Right cardiac atrium (tissue), 5 donors: Measurements from ENCODE around the gene FKBP8. TPM values are rescaled to one million over a fixed set of nuclear protein-coding genes. Genes with fewer than 3 reads are reported as not detected.

Experiments
- ATAC-seq, 2 donors: fragments of 200-7000 bp; cut with Tn5 transposase; one replicate each; pipeline versions ENCODE4 v1.8.0 to v1.9.1; 2020; ENCODE audit warnings: moderate library complexity in 2 of 2, mild to moderate bottlenecking in 1 of 2
- DNase-seq, 3 donors: peaks; one replicate each; pipeline ENCODE4 v3.0.0-alpha.2; 2020
- H3K27ac ChIP-seq: one replicate; pipeline ENCODE4 v1.5.1; 2013; ENCODE audit warnings: mild to moderate bottlenecking, low read length, control low read depth, moderate library complexity
- H3K27me3 ChIP-seq: one replicate; pipeline ENCODE4 v1.6.1; 2013; ENCODE audit not compliant: control insufficient read depth, insufficient read depth
- H3K4me1 ChIP-seq: one replicate; pipeline ENCODE4 v1.6.1; 2013; ENCODE audit warnings: low read length; ENCODE audit not compliant: control insufficient read depth, insufficient read depth
- H3K4me3 ChIP-seq: one replicate; pipeline ENCODE4 v1.5.1; 2013; ENCODE audit warnings: low read length, control low read depth
- H3K9me3 ChIP-seq: one replicate; pipeline ENCODE4 v1.6.1; 2013; ENCODE audit warnings: low read length; ENCODE audit not compliant: control insufficient read depth
- WGBS: extraction: QIAGEN DNeasy Blood & Tissue Kit; methylation state at CpG from one replicate; pipeline ENCODE4 v1.1.7; 2013; 5-methylcytosine and 5-hydroxymethylcytosine counted together
- intact Hi-C, 4 donors: fragments of 100-400 bp; cut with DNase I; formaldehyde crosslinking; loops; one replicate each; pipeline versions ENCODE4 v1.11.0 to v1.14.0; 2022 to 2023
- polyA plus RNA-seq: library from polyadenylated mRNA; stranded (reverse); fragments of 200-250 nt; gene quantifications from one replicate; pipeline ENCODE4 v1.2.3, GENCODE V29; 2013
- total RNA-seq, 4 donors: library from RNA; stranded (reverse); fragmentation: NEBNext Ultra II Directional; extraction: Animal tissue kit (Norgen Biotek cat#: 25700); gene quantifications; one replicate each; pipeline ENCODE4 v1.2.1, GENCODE V29; 2021
- donor health status: healthy with polysubstance abuse.
- donor health status: DM: no; HTN: yes; CAD: no.
- donor health status: DM: no; HTN: no; CAD: no.
- donor health status: DM: no; HTN: yes; CAD: no; lungs with severe emphysema.
- donor health status: DM: yes; HTN: yes; CAD: no.

FKBP8 gene
- total and polyA plus RNA-seq, 5 donors: 204 to 285 (median 215) TPM

DNA sequence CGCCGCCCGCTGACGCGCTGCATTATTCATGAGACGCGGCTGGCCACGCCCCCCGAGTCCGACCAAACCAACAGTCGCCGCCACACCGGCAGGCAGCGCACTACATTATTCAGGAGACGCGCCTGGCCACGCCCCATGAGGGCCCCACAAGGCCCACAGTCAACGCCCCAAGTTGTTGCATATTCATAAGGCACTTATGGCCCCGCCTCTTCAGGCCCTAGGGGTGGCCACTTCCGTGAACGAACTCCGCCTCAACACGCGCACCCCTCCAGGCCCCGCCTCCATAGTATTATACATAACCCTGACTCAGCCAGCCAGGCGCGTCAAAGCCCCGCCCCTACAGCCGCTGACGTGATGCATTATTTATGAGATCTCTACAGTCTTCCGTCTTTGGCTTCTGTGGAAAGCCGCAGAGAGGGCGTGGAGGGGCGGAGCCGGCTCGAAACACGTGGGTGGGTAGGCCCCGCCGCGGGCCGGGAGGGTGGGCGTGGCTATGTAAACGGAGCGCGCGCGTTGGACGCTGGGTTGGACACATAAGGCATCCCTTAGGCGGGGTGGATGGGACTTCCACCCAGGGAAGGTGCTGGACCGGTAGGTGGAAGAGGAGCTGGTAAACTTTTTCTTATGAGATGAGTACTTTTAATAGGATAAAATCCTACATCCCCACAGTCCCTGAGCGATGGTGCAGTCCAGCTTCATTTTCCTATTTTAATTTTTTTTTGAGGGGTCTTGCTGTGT, 21.1 kb downstream of the FKBP8 start:
- Histone ChIP-seq H3K27me3 (no peaks in the 10 kb centered on the region), H3K4me1 (peaks cover 5% of the 10 kb centered on the region), H3K27ac (no peak overlapping the region), H3K9me3 (no peaks in the 10 kb centered on the region), H3K4me3 (peak overlapping the region; percentile 90)
- DNase-seq: peak; percentile 100
- intact Hi-C loops: loop anchor here in 2 of 4 donors (5.0 to 10.0 kb wide), 2 partner anchors 50 to 57 kb away; no protein-coding TSS in a partner anchor
- peak; percentile 94 to 96 for ATAC-seq
- WGBS: 2% methylated on average over 51 of the region's 51 CpGs

- DNase-seq: no peak
- intact Hi-C loops: loop anchor here in 2 of 4 donors (5.0 to 10.0 kb wide), 2 partner anchors 49 to 57 kb away; no protein-coding TSS in a partner anchor
- no peaks in the 10 kb centered on the region for H3K27me3 ChIP-seq
- H3K4me1 ChIP-seq: peaks cover 5% of the 10 kb centered on the region
- peak; percentile 12 to 20 for ATAC-seq
- WGBS: under 1% methylated on average over 52 of the region's 52 CpGs
- H3K9me3 ChIP-seq: no peaks in the 10 kb centered on the region
- peak within 1 kb of the TSS; percentile 93 for H3K27ac ChIP-seq
- H3K4me3 ChIP-seq: peak within 1 kb of the TSS; percentile 90
These were observed 21.7 kb downstream of the FKBP8 start, which contains the start of gene ELL for GRCh38 chr19:18521692-18522123. Gene ELL, minus strand, starts transcription at chr19:18522070. Its CDS starts 15 bp downstream, at chr19:18522055.

DNA sequence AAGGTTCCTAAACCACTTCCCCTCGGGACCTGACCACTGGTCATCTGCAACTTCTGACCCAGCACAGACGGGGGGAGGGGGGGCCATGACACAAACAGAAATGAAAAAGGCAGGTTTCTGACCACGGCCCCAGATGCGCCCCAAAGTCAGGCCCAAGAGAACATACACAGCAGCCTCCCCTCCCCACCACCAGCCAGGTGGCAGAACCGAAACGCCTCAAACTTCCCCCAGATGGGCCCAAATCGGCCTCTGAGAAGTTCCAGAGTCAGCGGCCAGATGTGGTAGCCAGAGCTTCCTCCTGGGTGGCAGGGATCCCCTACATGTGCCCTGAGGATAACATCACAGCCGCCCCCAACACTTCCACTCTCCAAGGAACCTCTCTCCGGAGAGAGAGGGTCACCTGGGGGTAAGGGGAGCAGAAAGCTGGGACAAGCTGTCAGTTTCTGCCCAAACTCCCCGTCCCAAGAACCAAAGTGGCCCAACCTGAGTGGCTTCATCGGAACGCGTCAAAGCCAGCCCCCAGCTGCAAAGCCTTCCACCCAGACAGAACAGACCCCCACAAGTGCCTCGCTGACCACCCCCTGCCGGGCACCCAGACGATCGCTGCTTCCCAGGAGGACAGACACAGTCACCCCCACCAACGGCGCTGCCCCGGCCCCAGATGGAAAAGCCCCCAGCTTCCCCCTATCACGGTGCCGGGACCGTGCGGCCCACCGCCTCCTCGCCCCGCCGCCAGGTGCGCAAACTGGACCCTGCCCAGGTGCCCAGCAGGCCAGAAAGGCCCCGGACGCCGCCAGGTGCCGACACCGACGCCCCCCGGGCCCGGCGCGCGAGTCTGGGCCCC, 22.3 kb downstream of the FKBP8 start:
- Histone ChIP-seq H3K4me1 (peaks cover 7% of the 10 kb centered on the region), H3K4me3 (peak overlapping the region; percentile 90), H3K27ac (peak overlapping the region; percentile 93), H3K27me3 (no peaks in the 10 kb centered on the region), H3K9me3 (no peaks in the 10 kb centered on the region)
- intact Hi-C loops: loop anchor here in 2 of 4 donors (5.0 to 10.0 kb wide), 2 partner anchors 49 to 56 kb away; no protein-coding TSS in a partner anchor
- DNase-seq (peak; percentile 55 to 82 (median 71)), ATAC-seq (peak in 1 of 2 donors; percentile 0)
- WGBS: under 1% methylated on average over 41 of the region's 41 CpGs

DNA sequence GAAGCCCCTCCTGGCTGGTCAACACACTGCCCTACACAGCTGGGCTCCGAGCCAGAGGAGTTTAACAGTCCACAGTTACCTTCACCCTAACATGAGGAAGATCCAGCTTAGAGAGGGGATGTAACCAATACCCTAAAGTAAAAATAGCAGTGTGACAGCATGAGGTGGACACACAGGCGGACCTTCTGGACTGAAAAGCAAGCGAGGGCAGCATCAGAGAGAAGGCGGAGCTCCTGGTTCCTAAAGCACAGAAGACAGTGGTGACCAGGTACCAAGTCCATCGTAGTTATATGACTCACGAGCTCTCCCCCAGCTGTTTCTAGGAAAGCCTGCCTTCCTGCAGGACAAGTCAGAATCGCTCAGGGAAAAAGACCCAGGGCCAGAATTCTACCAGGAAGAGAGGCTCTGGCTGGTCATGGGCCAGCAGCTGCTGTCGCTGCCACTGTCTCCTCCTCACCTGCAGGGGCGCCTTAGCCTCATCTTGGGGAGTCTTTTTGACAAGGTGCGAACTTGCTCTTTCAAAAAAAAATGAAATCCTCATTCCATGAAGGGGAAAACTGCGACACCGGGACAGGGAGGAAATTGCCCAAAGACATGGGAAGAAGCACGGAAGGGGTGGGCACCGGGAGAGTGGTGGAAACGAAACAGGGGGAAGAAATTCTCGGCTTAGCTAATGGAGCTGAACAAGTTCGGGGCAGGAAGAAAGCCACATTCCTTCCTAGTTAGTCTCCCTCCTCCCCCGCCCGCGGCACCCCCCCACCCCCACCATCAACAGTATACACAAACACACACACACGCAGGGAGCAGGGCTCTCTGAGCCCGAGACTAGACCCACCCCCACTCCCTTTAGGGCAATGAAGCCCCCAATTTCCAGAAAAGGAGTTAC, 23.2 kb downstream of the FKBP8 start:
- DNase-seq (peak; percentile 54 to 81 (median 73)), ATAC-seq (peak in 1 of 2 donors; percentile 6)
- peak overlapping the region; percentile 93 for H3K27ac ChIP-seq
- H3K4me1 ChIP-seq: peaks cover 15% of the 10 kb centered on the region
- intact Hi-C loops: loop anchor here in 3 of 4 donors (5.0 to 10.0 kb wide), 2 partner anchors 48 to 55 kb away; no protein-coding TSS in a partner anchor
- H3K9me3 ChIP-seq: no peaks in the 10 kb centered on the region
- peak overlapping the region; percentile 90 for H3K4me3 ChIP-seq
- H3K27me3 ChIP-seq: no peaks in the 10 kb centered on the region
- WGBS: 7% methylated on average over 22 of the region's 22 CpGs

DNA sequence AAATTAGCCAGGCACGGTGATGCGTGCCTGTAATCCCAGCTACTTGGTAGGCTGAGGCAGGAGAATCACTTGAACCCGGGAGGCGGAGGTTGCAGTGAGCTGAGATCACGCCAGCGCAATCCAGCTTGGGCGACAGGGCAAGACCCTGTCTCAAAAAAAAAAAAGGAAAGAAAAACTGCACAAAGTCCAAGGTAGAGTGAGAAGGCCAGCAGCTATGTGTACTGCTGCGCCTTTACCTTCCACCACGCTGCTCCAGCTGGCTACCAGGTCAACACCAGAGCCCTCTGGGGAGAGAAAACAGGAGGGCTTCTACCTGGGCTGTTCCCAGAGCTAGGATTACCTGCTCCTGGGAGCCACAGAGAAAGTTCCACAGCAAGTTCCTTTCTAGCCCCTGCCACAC, 24.7 kb downstream of the FKBP8 start:
- ATAC-seq: no peak
- DNase-seq: no peak
- 94% methylated on average over 9 of the region's 9 CpGs for WGBS
- no peak overlapping the region for H3K27ac ChIP-seq
- H3K9me3 ChIP-seq: no peaks in the 10 kb centered on the region
- no peak overlapping the region for H3K4me3 ChIP-seq
- H3K4me1 ChIP-seq: peaks cover 23% of the 10 kb centered on the region
- intact Hi-C loops: loop anchor here in 1 of 4 donors (10.0 kb wide), 1 partner anchor 54 kb away; no protein-coding TSS in a partner anchor
- no peaks in the 10 kb centered on the region for H3K27me3 ChIP-seq

GRCh38 chr19:18517606-18518005, 25.8 kb downstream of the FKBP8 start:
- DNase-seq (no peak), ATAC-seq (no peak)
- intact Hi-C loops: loop anchor here in 1 of 4 donors (10.0 kb wide), 1 partner anchor 53 kb away; no protein-coding TSS in a partner anchor
- H3K4me3 ChIP-seq: no peak overlapping the region
- H3K4me1 ChIP-seq: peaks cover 28% of the 10 kb centered on the region
- H3K9me3 ChIP-seq: no peaks in the 10 kb centered on the region
- no peaks in the 10 kb centered on the region for H3K27me3 ChIP-seq
- 94% methylated on average over 4 of the region's 4 CpGs for WGBS
- no peak overlapping the region for H3K27ac ChIP-seq

GRCh38 chr19:18515959-18516358, 27.4 kb downstream of the FKBP8 start:
- Histone ChIP-seq H3K27ac (peak overlapping the region; percentile 25), H3K4me1 (peaks cover 28% of the 10 kb centered on the region), H3K4me3 (no peak overlapping the region), H3K9me3 (no peaks in the 10 kb centered on the region), H3K27me3 (no peaks in the 10 kb centered on the region)
- DNase-seq (peak in 2 of 3 donors; percentile 25 to 52), ATAC-seq (no peak)
- intact Hi-C loops: loop anchor here in 1 of 4 donors (10.0 kb wide), 1 partner anchor 51 kb away; no protein-coding TSS in a partner anchor
- WGBS: 74% methylated on average over 5 of the region's 5 CpGs

GRCh38 chr19:18514800-18515682, 28.3 kb downstream of the FKBP8 start:
- Histone ChIP-seq H3K9me3 (no peaks in the 10 kb centered on the region), H3K4me1 (peaks cover 31% of the 10 kb centered on the region), H3K27ac (peak overlapping the region; percentile 75), H3K4me3 (no peak overlapping the region), H3K27me3 (no peaks in the 10 kb centered on the region)
- peak; percentile 57 to 75 for ATAC-seq
- DNase-seq: peak; percentile 74 to 79 (median 78)
- WGBS: 37% methylated on average over 17 of the region's 17 CpGs
- intact Hi-C loops: loop anchor here in 1 of 4 donors (10.0 kb wide), 1 partner anchor 50 kb away; no protein-coding TSS in a partner anchor

DNA sequence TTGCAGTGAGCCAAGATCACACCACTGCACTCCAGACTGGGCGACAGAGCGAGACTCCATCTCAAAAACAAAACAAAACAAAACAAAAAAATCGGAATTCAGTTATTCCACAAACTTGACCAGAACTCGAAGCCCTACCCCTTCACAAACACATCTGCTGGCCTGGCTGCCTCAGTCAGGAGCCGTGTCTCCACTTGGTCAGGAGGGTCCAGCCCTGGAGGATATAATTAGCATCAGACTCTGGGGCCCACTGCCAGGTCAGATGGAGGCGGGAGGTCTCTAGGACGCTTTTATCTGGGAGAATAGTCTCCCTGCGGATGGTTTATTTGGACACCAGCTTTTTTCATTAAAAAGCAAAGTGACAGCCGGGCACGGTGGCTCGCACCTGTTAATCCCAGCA, 29.5 kb downstream of the FKBP8 start:
- intact Hi-C loops: loop anchor here in 1 of 4 donors (10.0 kb wide), 1 partner anchor 49 kb away; no protein-coding TSS in a partner anchor
- WGBS: 46% methylated on average over 11 of the region's 11 CpGs
- ATAC-seq: peak; percentile 43 to 59
- DNase-seq: peak in 2 of 3 donors; percentile 80 to 83
- Histone ChIP-seq H3K4me1 (peaks cover 32% of the 10 kb centered on the region), H3K27ac (peak overlapping the region; percentile 48), H3K4me3 (no peak overlapping the region), H3K9me3 (no peaks in the 10 kb centered on the region), H3K27me3 (no peaks in the 10 kb centered on the region)
